Endodermal cell (in vitro differentiated cells): Measurements from ENCODE around the gene KLK14. TPM values are rescaled to one million over a fixed set of nuclear protein-coding genes. Genes with fewer than 3 reads are reported as not detected.

Experiments used
- DNase-seq: peaks from one replicate; pipeline ENCODE4 v3.0.0-alpha.2; 2017
- H3K27ac ChIP-seq: 2 replicates; pipeline ENCODE4 v1.5.1; 2013; ENCODE audit warnings: mild to moderate bottlenecking, low read depth, low read length, moderate library complexity
- H3K27me3 ChIP-seq: 2 replicates; pipeline ENCODE4 v1.6.1; 2013; ENCODE audit warnings: mild to moderate bottlenecking, low read length, moderate library complexity; ENCODE audit not compliant: insufficient read depth, control insufficient read depth, poor library complexity, severe bottlenecking
- H3K36me3 ChIP-seq: 2 replicates; pipeline ENCODE4 v1.7.0; 2013; ENCODE audit warnings: mild to moderate bottlenecking, low read length, moderate library complexity; ENCODE audit not compliant: control insufficient read depth, insufficient read depth
- H3K4me1 ChIP-seq: one replicate; pipeline ENCODE4 v1.7.0; 2013; ENCODE audit warnings: low read length; ENCODE audit not compliant: control insufficient read depth, insufficient read depth
- H3K4me3 ChIP-seq: 2 replicates; pipeline ENCODE4 v1.5.1; 2013; ENCODE audit warnings: mild to moderate bottlenecking, low read length, moderate library complexity
- H3K9ac ChIP-seq: 2 replicates; pipeline ENCODE4 v1.6.1; 2013; ENCODE audit warnings: mild to moderate bottlenecking, low read length, moderate library complexity; ENCODE audit not compliant: poor library complexity, severe bottlenecking; ENCODE audit errors: extremely low read depth
- H3K9me3 ChIP-seq: 2 replicates; pipeline ENCODE4 v1.6.1; 2013; ENCODE audit warnings: mild to moderate bottlenecking, low read length, moderate library complexity; ENCODE audit not compliant: control insufficient read depth
- H3K27ac Mint-ChIP-seq: 2 replicates; pipeline ENCODE4 v1.8.0; 2020; ENCODE audit warnings: mixed read lengths
- H3K27me3 Mint-ChIP-seq: 2 replicates; pipeline ENCODE4 v1.8.0; 2021; ENCODE audit warnings: mild to moderate bottlenecking, mixed read lengths; ENCODE audit not compliant: insufficient read depth
- H3K36me3 Mint-ChIP-seq: 2 replicates; pipeline ENCODE4 v1.8.0; 2020; ENCODE audit warnings: low read depth, mixed read lengths
- H3K4me1 Mint-ChIP-seq: 2 replicates; pipeline ENCODE4 v1.8.0; 2020; ENCODE audit warnings: mixed read lengths
- H3K4me3 Mint-ChIP-seq: 2 replicates; pipeline ENCODE4 v1.8.0; 2020; ENCODE audit warnings: mild to moderate bottlenecking, moderate library complexity, mixed read lengths
- H3K9me3 Mint-ChIP-seq: 2 replicates; pipeline ENCODE4 v1.8.0; 2020; ENCODE audit warnings: mild to moderate bottlenecking, mixed read lengths
- CTCF ChIP-seq: fragments of 200-600 bp; sonication (generic); conservative IDR thresholded peaks from 2 replicates; pipeline ENCODE4 v1.5.0; 2021; ENCODE audit warnings: antibody characterized with exemption, mild to moderate bottlenecking
- WGBS, 2 experiments: methylation state at CpG; one replicate each; pipeline versions ENCODE4 v1.1.5 to v1.1.7; 2013; ENCODE audit warnings: missing lambda C conversion rate in 2 of 2, mixed read lengths in 1 of 2; ENCODE audit not compliant: insufficient coverage in 1 of 2, insufficient read length in 1 of 2; 5-methylcytosine and 5-hydroxymethylcytosine counted together
- long read RNA-seq, 4 experiments: library from polyadenylated mRNA in 2 of 4; library from RNA in 1 of 4; library from capped mRNA in 1 of 4; stranded (forward) in 3 of 4; unstranded in 1 of 4; transcript quantifications; one replicate each; pipeline ENCODE4 v2.0.0, GENCODE V29; 2020 to 2021; ENCODE audit warnings: inconsistent platforms in 1 of 4
- polyA plus RNA-seq, 2 experiments: library from polyadenylated mRNA; stranded (reverse); fragments of 50-300 nt; gene quantifications; one replicate each; pipeline ENCODE4 v1.2.3, GENCODE V29; 2013
- total RNA-seq, 2 donors: library from RNA; stranded (reverse); fragmentation: NEBNext Ultra II Directional in 1 of 2; extraction: Animal tissue kit (Norgen Biotek cat#: 25700) in 1 of 2; gene quantifications; 2 replicates in 1 of 2; 3 replicates in 1 of 2; pipeline ENCODE4 v1.2.1, GENCODE V29; 2021

Gene KLK14
- under 1 TPM; 0.55 to 0.71 TPM for total RNA-seq
- polyA plus RNA-seq (2013, experiment 1 of 2), result 0.39 TPM
- not detected for polyA plus RNA-seq (2013, experiment 2 of 2)
- long read RNA-seq, experiment 1, result 0 reads
- long read RNA-seq, experiment 2, partial matches to known transcripts, result 0 of 1 reads
- long read RNA-seq, experiment 2, other reads (novel, unspliced or antisense), result 1 of 1 reads
- long read RNA-seq, experiment 3, result 0 reads
- long read RNA-seq, experiment 4, result 0 reads

- Histone ChIP-seq H3K9me3 (no peaks in the 10 kb centered on the region), H3K36me3 (no peaks in the 10 kb centered on the region), H3K27ac (no peak within 1 kb of the TSS), H3K27me3 (no peaks in the 10 kb centered on the region), H3K4me1 (no peaks in the 10 kb centered on the region), H3K4me3 (no peak within 1 kb of the TSS), H3K9ac (no peak within 1 kb of the TSS)
- Mint-ChIP-seq H3K4me3 (no peak within 1 kb of the TSS), H3K36me3 (no peaks in the 10 kb centered on the region), H3K4me1 (no peaks in the 10 kb centered on the region), H3K27ac (no peak within 1 kb of the TSS), H3K27me3 (peaks cover 20% of the 10 kb centered on the region), H3K9me3 (no peaks in the 10 kb centered on the region)
- DNase-seq, result no peak
- TF ChIP-seq CTCF, result no peak
- WGBS, 2 experiments, result 69 to 71% methylated on average over 1 to 7 of the region's 7 CpGs
Measured at GRCh38 chr19:51082611-51083010, at the start of gene KLK14. Gene KLK14, minus strand, starts transcription at chr19:51082887. Its CDS starts 273 bp downstream, at chr19:51082614.

- no peaks in the 10 kb centered on the region for H3K36me3 ChIP-seq
- H3K36me3 Mint-ChIP-seq, result no peaks in the 10 kb centered on the region
- no peak overlapping the region for H3K27ac Mint-ChIP-seq
- no peak overlapping the region for H3K9ac ChIP-seq
- WGBS, 2 experiments, result 91% methylated on average over 20 to 24 of the region's 24 CpGs
- H3K27me3 Mint-ChIP-seq, result peaks cover 9% of the 10 kb centered on the region
- H3K27me3 ChIP-seq, result no peaks in the 10 kb centered on the region
- H3K4me1 ChIP-seq, result no peaks in the 10 kb centered on the region
- no peaks in the 10 kb centered on the region for H3K9me3 Mint-ChIP-seq
- H3K9me3 ChIP-seq, result no peaks in the 10 kb centered on the region
- H3K4me3 ChIP-seq, result no peak overlapping the region
- DNase-seq, result no peak
- no peak overlapping the region for H3K4me3 Mint-ChIP-seq
- peak; percentile 47 for TF ChIP-seq CTCF
- no peak overlapping the region for H3K27ac ChIP-seq
- H3K4me1 Mint-ChIP-seq, result peaks cover 3% of the 10 kb centered on the region
Measured at GRCh38 chr19:51131780-51132680, 49.3 kb upstream of the KLK14 start.

- Mint-ChIP-seq H3K4me1 (peaks cover 3% of the 10 kb centered on the region), H3K4me3 (no peak overlapping the region), H3K9me3 (no peaks in the 10 kb centered on the region), H3K27ac (no peak overlapping the region), H3K36me3 (no peaks in the 10 kb centered on the region), H3K27me3 (peaks cover 12% of the 10 kb centered on the region)
- TF ChIP-seq CTCF, result no peak
- H3K27ac ChIP-seq, result no peak overlapping the region
- no peaks in the 10 kb centered on the region for H3K9me3 ChIP-seq
- no peaks in the 10 kb centered on the region for H3K36me3 ChIP-seq
- no peaks in the 10 kb centered on the region for H3K27me3 ChIP-seq
- WGBS, 2 experiments, result 92 to 95% methylated on average over 3 to 8 of the region's 8 CpGs
- DNase-seq, result no peak
- no peak overlapping the region for H3K9ac ChIP-seq
- H3K4me3 ChIP-seq, result no peak overlapping the region
- no peaks in the 10 kb centered on the region for H3K4me1 ChIP-seq
Measured at GRCh38 chr19:51129716-51130115, 47.0 kb upstream of the KLK14 start.
